HG03439 (cell line): ENCODE data around the gene TOX2.

Experiments used
- ATAC-seq: cut with Tn5 transposase; IDR thresholded peaks from one replicate; pipeline ENCODE4 v1.9.1; 2021; ENCODE audit warnings: mild to moderate bottlenecking, moderate library complexity; ENCODE audit not compliant: unreplicated experiment

TOX2 gene

GRCh38 chr20:43914311-43915210 is at the start of gene TOX2:
Gene TOX2 (plus strand): TSS chr20:43914852. CDS start chr20:43914892, 40 bp downstream.
- peak; percentile 51 for ATAC-seq

GRCh38 chr20:43868091-43868490 is 46.6 kb upstream of the TOX2 start:
- ATAC-seq, result no peak

- no peak for ATAC-seq
Measured at GRCh38 chr20:43870484-43870883, 44.2 kb upstream of the TOX2 start.

- no peak for ATAC-seq
Measured at GRCh38 chr20:43878776-43879175, 35.9 kb upstream of the TOX2 start.

- ATAC-seq, result no peak
Measured at GRCh38 chr20:43893930-43894329, 20.7 kb upstream of the TOX2 start.

GRCh38 chr20:43894491-43894890 is 20.2 kb upstream of the TOX2 start:
- ATAC-seq, result no peak

- no peak for ATAC-seq
Measured at GRCh38 chr20:43895235-43895634, 19.4 kb upstream of the TOX2 start.

- no peak for ATAC-seq
Measured at GRCh38 chr20:43899274-43900120, 15.2 kb upstream of the TOX2 start.

GRCh38 chr20:43900121-43900466 is 14.6 kb upstream of the TOX2 start:
- ATAC-seq, result no peak

GRCh38 chr20:43900496-43900895 is 14.2 kb upstream of the TOX2 start:
- ATAC-seq, result no peak

- no peak for ATAC-seq
Measured at GRCh38 chr20:43901296-43901695, 13.4 kb upstream of the TOX2 start.

- no peak for ATAC-seq
Measured at GRCh38 chr20:43903953-43904826, 10.5 kb upstream of the TOX2 start.

GRCh38 chr20:43904827-43905177 is 9.8 kb upstream of the TOX2 start:
- ATAC-seq, result no peak

GRCh38 chr20:43906505-43907034 is 8.1 kb upstream of the TOX2 start:
- no peak for ATAC-seq

GRCh38 chr20:43909211-43909610 is 5.4 kb upstream of the TOX2 start:
- no peak for ATAC-seq

GRCh38 chr20:43909720-43910119 is 4.9 kb upstream of the TOX2 start:
- ATAC-seq, result no peak

GRCh38 chr20:43910564-43910963 is 4.1 kb upstream of the TOX2 start:
- ATAC-seq, result no peak

- ATAC-seq, result no peak
Measured at GRCh38 chr20:43911066-43911465, 3.6 kb upstream of the TOX2 start.

GRCh38 chr20:43913291-43914025 is 1.2 kb upstream of the TOX2 start:
- ATAC-seq, result no peak
